Measurements from ENCODE around the gene MYO1F. TPM values are rescaled to one million over a fixed set of nuclear protein-coding genes. Genes with fewer than 3 reads are reported as not detected.

MYO1F gene
- total RNA-seq, 4 donors from 2014 or later, result 5.1 to 21.5 (median 6.0) TPM

- DNase-seq, result no peak
- H3K36me3 ChIP-seq, result no peaks in the 10 kb centered on the region
- H3K9me3 ChIP-seq, result no peaks in the 10 kb centered on the region
- peaks cover 10 to 11% of the 10 kb centered on the region in 2 donors for H3K4me1 ChIP-seq
- intact Hi-C loops (cut with DNase I), result no loop called here
- no peak overlapping the region for H3K4me3 ChIP-seq (replicated peaks in 1 of 3)
- no peak overlapping the region for H3K27ac ChIP-seq
- 79 to 80% methylated on average over 7 of the region's 7 CpGs for WGBS, 2 donors
- no peak for TF ChIP-seq CTCF (IDR thresholded peaks at IDR 0.05)
- TF ChIP-seq POLR2A (IDR thresholded peaks at IDR 0.05), result no peak
- no peaks in the 10 kb centered on the region for H3K27me3 ChIP-seq
These were observed 83.1 kb downstream of the MYO1F start for GRCh38 chr19:8494158-8494557.

GRCh38 chr19:8491574-8491973, 85.7 kb downstream of the MYO1F start:
- Histone ChIP-seq H3K27me3 (no peaks in the 10 kb centered on the region), H3K36me3 (peaks cover 17 to 25% of the 10 kb centered on the region in 2 donors), H3K27ac (no peak overlapping the region), H3K4me1 (peaks cover 12% of the 10 kb centered on the region in 2 donors), H3K4me3 (replicated peaks in 1 of 3) (no peak overlapping the region), H3K9me3 (no peaks in the 10 kb centered on the region)
- no peak for TF ChIP-seq POLR2A (IDR thresholded peaks at IDR 0.05)
- no peak for TF ChIP-seq CTCF (IDR thresholded peaks at IDR 0.05)
- WGBS, 2 donors, result 90 to 92% methylated on average over 6 of the region's 6 CpGs
- intact Hi-C loops (cut with DNase I), result no loop called here
- no peak for DNase-seq

GRCh38 chr19:8490873-8491272, 86.4 kb downstream of the MYO1F start:
- H3K27me3 ChIP-seq, result no peaks in the 10 kb centered on the region
- no peak for DNase-seq
- H3K9me3 ChIP-seq, result no peaks in the 10 kb centered on the region
- peaks cover 12% of the 10 kb centered on the region in 2 donors for H3K4me1 ChIP-seq
- 92% methylated on average over 11 to 12 of the region's 12 CpGs for WGBS, 2 donors
- no peak overlapping the region for H3K27ac ChIP-seq
- no peak overlapping the region for H3K4me3 ChIP-seq (replicated peaks in 1 of 3)
- TF ChIP-seq POLR2A (IDR thresholded peaks at IDR 0.05) (no peak), CTCF (IDR thresholded peaks at IDR 0.05) (no peak)
- peaks cover 24 to 32% of the 10 kb centered on the region in 2 donors for H3K36me3 ChIP-seq
- intact Hi-C loops (cut with DNase I), result no loop called here

- Histone ChIP-seq H3K27ac (peak overlapping the region in 2 of 3 donors; percentile 3 to 67), H3K4me3 (replicated peaks in 1 of 3) (no peak overlapping the region), H3K27me3 (no peaks in the 10 kb centered on the region), H3K36me3 (peaks cover 29 to 37% of the 10 kb centered on the region in 2 donors), H3K9me3 (no peaks in the 10 kb centered on the region), H3K4me1 (peaks cover 12% of the 10 kb centered on the region in 2 donors)
- intact Hi-C loops (cut with DNase I), result no loop called here
- no peak for DNase-seq
- WGBS, 2 donors, result 87 to 92% methylated on average over 19 to 22 of the region's 24 CpGs
- TF ChIP-seq CTCF (IDR thresholded peaks at IDR 0.05), result no peak
- TF ChIP-seq POLR2A (IDR thresholded peaks at IDR 0.05), result no peak
These were observed 86.9 kb downstream of the MYO1F start for GRCh38 chr19:8490395-8490760.

GRCh38 chr19:8489561-8490394, 87.5 kb downstream of the MYO1F start:
- TF ChIP-seq CTCF (IDR thresholded peaks at IDR 0.05) (no peak), POLR2A (IDR thresholded peaks at IDR 0.05) (no peak)
- intact Hi-C loops (cut with DNase I), result no loop called here
- WGBS, 2 donors, result 70 to 71% methylated on average over 13 to 20 of the region's 25 CpGs
- H3K36me3 ChIP-seq, result peaks cover 34 to 43% of the 10 kb centered on the region in 2 donors
- H3K4me1 ChIP-seq, result peaks cover 12% of the 10 kb centered on the region in 2 donors
- H3K27ac ChIP-seq, result peak overlapping the region; percentile 43 to 67 (median 65)
- H3K9me3 ChIP-seq, result no peaks in the 10 kb centered on the region
- no peak overlapping the region for H3K4me3 ChIP-seq (replicated peaks in 1 of 3)
- peak; percentile 95 to 98 for DNase-seq
- no peaks in the 10 kb centered on the region for H3K27me3 ChIP-seq
